UCSD-AML1 (cell line): ENCODE data around the gene MAST4.
"Not testable (repeated sequence)": the region's sequence is repeated elsewhere in the genome, so short reads cannot be mapped to it uniquely, and the experiment has no call there.

Experiments
- DNase-seq: peaks from one replicate; lab custom pipeline; 2025; ENCODE audit not compliant: unreplicated experiment; lab: John Stamatoyannopoulos, UW

MAST4 gene

DNA sequence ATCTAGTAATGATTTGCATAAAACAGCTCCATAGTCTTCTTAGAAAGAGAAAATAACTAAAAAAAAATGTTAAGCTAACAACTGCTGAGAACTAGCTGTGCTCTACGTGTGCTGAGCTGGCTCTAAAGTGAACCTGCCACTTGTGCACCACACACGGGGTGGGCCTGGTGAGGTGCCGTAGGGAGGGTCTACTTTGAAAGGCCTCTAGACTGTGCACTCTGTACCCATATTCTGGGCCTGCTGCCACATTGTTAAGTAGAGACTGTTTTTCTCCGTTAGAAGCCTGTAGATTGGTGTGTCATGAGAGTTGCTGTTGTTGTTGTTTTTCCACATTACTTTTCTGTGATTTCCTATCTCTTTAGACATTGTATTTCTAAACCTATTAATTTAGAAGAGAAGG, 506.5 kb downstream of the MAST4 start:
- no peak for DNase-seq

DNA sequence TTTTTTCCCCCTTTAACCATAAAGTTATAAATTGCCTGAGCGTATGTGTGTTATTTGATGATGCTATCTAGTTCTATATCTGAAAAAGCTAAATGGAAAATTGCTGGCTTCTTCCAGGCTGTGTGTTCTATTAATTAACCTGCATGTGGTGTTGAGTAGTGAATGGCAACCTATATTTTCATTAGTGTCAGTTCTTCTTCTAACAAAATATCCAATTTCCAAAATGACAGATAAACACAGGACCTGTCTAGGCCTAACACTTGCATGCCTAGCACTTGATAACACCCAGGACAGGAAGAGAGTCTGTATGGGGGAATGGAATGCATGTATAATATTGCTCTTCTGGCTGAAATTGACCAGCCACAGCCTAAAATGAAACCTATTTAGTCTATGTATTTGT, 508.7 kb downstream of the MAST4 start:
- no peak for DNase-seq

DNA sequence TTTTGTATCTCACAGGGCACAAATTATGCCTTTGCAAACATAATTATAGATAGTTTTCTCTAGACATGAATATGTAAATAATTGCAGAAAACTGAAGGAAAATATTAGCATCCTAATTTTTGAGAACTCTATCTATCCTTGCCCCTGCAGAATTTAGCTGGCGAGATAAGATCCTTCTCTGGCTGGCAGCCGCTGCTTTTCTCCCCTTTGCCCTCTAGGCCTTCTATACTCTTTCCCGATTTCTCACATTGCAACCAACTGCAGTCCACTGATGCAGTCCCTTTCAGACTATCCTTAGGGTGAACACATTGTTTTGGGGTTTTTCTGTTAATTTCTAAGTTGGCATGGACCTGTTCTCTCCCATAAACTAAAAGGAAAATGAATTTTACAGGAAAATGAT, 509.1 kb downstream of the MAST4 start:
- DNase-seq, result no peak

DNA sequence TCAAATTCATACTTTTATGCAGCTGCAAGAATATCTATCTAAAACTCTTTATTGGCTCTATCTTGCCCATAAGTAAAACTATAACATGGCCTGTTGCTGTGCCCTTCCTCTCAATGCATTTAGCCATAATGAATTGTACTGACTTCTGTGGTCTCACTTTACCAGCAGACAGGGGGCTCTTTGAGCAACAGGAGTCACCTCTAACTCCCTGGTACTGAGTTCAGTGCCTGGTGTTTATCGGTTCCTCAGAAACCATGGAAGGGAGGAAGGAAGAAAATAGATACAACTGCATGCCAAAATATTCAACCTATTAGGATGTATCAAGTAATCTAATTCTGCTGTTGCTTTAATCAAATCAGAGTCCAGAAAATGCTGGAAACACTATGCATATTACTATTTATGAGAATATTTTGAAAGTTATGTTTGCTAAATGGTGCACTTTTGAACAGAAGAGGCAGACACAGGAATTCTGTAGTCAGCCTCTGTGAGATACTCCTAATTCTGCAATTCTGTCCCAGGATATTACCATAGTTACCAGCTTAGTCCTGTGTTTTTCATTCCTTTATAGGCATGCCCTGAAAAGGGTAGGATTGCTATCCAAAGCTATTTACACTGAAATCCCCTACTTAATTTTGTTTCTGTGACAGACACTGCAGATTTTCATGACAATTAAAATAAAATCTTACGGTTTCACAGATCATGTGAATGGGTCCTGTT, 510.6 kb downstream of the MAST4 start:
- DNase-seq, result no peak

- DNase-seq, result no peak
Observed at GRCh38 chr5:67111779-67112178, 515.6 kb downstream of the MAST4 start.

- no peak for DNase-seq
Observed at GRCh38 chr5:67115246-67115645, 519.1 kb downstream of the MAST4 start.

DNA sequence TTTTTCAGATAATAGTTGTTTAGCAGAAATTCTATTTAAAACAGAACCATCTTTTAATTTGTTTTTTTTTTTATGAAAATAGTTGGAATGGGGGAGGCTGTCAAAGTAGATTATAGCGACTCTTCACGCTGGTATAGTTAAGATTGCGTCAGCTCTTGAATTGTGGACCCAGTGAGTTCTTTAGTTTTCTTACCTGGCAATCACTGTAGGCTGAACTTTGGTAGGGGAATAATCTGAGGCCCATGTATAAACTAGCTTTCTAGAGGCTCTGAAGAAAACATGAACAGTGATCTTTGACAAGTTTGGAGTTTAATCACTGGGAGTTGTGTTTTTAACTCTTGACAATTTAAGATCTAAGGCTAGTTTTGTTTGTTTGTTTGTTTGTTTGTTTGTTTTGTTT, 519.6 kb downstream of the MAST4 start:
- no peak for DNase-seq

DNA sequence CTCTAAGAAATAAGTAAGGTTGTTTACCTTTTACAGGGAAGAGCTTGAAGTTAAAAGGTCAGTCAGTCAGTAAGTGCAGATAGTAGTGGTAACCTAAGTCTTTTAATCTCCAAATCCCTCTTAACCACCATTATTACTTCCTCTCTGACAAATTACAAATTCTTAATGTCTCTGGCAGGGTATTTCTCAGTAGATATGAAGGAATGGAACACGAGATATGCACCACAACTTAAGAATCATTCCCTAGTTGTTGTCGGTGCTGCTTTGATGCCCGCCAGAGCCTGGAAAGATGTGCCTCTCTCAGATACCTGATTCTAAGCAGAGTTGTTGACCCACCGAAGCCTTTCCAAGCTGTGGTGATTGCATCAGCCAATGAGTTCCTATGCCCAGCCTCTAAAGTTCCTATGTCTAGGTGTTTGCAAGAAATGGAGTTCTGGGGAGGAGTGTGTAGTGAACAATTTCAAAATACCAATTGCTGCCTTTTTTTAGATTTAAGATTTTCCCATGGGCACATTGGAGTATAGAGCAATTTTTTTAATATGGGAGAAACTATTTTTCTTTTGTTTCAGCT, 521.9 kb downstream of the MAST4 start:
- no peak for DNase-seq

DNA sequence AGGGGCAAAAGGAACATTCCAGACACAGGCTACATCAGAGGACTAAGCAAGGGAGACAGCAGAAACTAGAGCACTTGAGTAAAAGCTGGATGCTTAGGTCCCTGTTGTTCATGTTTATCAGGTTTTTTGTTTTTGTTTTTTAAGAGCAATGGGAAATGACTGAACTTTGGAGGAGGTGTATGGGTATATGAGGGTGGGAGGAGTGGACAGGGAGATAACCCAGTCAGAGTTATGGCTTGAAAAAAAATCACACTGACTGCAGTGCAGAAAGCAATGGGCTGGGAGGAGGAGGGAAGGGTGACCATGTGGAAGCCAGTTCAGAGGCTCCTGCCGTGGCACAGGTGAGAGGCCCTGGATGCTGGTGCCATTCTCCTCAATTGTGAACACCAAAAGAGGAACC, 522.8 kb downstream of the MAST4 start:
- no peak for DNase-seq

DNA sequence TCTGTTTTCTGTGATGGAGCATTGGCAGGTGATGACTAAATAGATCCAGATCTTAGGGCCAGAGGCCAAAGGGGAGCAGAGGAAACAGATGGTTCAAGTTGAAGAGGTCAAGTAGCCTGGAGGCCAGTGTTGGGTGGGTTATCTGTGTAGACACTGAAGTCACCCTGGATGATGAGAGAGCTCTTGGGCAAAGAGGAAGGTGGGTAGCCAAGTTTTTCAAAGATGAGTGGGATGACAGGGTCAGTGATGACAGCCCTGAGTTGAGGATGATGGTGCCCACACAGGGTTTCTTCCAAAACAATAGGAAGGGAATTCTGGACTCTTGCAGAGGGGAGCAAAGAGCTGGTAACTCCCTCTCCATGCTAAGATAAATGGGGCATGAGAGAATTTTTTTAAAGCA, 523.8 kb downstream of the MAST4 start:
- no peak for DNase-seq

- no peak for DNase-seq
Observed at GRCh38 chr5:67123819-67124218, 527.6 kb downstream of the MAST4 start.

DNA sequence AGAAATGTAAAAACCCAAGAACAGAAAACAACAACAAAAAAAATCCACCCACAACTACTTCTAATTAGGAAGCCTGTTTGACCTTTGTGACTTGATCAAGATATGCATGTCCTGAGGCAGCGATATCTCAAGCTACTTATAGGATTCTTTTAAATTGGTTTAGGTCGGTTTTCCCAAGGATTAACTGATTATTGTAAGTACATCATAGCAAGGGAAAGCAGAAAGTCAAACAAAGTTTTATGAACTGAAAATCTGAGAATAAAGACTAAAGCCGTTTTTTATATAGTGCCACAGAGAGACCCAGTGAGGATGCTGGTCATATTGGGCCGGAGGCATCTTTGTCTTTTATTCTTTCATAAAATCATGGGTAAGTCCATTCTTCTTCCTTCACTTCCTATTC, 528.4 kb downstream of the MAST4 start:
- DNase-seq, result no peak

DNA sequence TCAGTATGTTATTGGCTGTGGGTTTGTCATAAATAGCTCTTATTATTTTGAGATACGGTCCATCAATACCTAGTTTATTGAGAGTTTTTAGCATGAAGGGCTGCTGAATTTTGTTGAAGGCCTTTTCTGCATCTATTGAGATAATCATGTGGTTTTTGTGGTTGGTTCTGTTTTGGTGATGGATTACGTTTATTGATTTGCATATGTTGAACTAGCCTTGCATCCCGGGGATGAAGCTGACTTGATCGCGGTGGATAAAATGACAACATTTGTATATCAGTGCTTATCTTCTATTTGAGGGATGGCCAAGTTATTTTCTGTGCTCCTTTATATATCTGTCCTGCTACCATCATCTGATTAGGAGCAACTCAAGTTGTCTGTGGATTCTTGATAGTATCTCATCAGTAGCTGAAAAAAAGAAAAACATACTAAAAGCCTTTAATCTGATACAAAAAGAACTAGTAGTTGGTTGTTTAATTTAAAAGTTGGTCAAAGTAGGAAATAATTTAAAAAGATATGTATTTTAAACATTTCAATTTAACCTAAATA, 531.2 kb downstream of the MAST4 start:
- DNase-seq, result not testable (repeated sequence)

- no peak for DNase-seq
Observed at GRCh38 chr5:67129768-67130167, 533.6 kb downstream of the MAST4 start.

GRCh38 chr5:67133217-67133616, 537.0 kb downstream of the MAST4 start:
- DNase-seq, result no peak

- no peak for DNase-seq
Observed at GRCh38 chr5:67133776-67134175, 537.6 kb downstream of the MAST4 start.

GRCh38 chr5:67135381-67135984, 539.3 kb downstream of the MAST4 start:
- DNase-seq, result no peak

DNA sequence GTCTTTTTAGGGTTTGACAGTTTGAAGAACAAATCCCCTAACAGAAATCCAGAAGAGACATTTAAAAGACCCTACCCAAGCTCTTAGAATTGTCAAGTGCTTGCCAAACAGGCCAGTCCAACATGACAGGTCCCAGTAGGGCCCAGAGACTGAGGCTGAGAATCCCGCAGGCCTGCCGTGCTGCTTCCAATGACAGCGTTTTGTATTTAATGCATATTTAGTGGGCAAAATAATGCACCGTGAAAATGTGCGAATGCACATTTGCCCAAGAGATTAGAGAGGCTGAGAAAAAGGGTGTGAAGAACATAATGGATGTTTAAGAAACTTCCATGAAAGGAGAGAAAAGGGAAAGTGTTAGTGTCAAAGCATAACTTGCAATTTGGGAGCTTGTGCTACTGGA, 542.8 kb downstream of the MAST4 start:
- no peak for DNase-seq

- DNase-seq, result no peak
Observed at GRCh38 chr5:67140413-67140812, 544.2 kb downstream of the MAST4 start.

- no peak for DNase-seq
Observed at GRCh38 chr5:67141644-67142043, 545.5 kb downstream of the MAST4 start.

DNA sequence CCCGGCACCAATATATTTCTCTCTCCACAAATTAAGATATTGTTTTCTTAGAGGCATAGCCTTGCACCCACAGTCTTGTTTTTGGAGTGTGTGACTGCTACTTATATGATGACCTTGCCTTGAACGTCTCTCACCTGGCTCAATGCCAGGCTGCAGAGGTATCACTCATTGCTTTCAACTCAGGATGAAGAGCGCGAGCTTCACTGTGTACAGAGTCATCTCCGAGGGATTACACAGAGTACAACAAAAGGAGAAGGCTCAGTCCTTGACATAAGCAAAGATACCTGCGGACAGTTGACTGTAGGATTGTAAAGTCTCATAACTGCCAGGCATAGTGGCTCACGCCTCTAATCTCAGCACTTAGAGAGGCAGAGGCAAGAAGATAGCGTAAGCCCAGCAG, 546.6 kb downstream of the MAST4 start:
- DNase-seq, result no peak

GRCh38 chr5:67143549-67143948, 547.4 kb downstream of the MAST4 start:
- DNase-seq, result no peak
